ENCODE measurements around the gene SEMA3F.

Gene SEMA3F

DNA sequence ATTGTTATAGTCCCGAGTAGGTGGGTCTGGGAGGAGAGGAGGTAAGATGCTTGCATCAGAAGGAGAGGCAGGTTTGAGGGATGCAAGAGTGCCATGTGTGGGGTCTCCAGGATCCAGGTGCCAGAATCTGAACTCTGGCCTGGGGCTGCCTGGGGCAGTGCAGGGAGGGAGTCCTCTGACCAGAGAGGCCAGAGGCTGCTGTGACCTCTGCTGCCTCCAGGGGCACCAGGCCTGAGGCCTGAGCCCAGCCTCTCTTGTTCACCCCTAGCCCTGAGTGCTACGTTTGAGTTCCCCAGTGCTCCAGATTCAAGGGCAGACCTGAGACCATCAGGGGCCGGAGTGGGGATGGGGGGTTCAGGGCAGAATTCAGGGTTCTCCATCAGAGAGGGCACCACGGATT is 57.4 kb downstream of the SEMA3F start:
- in situ Hi-C loops (cut with HindIII; ENCODE audit: low sequenced_read_pairs): no loop called here

DNA sequence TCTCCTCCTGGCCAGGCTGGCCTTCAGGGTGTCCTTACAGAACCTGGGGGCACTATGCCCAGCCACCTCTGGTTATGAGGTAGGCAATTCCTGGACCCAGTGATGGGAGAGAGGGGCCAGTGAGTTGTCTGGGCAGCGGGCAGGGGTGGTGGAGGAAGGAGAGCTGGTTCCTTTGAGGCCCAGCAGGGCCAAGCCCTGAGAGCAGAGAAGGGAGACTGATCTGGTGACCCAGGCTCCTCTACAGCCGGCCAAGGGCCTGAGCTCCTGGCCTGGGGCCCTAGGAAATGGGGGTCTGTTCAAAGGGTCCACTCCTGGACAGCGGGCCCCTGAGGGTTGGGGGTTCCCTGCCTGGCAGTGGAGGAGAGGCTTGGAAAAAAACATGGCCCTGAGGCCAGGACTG is 57.8 kb downstream of the SEMA3F start:
- TF ChIP-seq, protein P1, sequence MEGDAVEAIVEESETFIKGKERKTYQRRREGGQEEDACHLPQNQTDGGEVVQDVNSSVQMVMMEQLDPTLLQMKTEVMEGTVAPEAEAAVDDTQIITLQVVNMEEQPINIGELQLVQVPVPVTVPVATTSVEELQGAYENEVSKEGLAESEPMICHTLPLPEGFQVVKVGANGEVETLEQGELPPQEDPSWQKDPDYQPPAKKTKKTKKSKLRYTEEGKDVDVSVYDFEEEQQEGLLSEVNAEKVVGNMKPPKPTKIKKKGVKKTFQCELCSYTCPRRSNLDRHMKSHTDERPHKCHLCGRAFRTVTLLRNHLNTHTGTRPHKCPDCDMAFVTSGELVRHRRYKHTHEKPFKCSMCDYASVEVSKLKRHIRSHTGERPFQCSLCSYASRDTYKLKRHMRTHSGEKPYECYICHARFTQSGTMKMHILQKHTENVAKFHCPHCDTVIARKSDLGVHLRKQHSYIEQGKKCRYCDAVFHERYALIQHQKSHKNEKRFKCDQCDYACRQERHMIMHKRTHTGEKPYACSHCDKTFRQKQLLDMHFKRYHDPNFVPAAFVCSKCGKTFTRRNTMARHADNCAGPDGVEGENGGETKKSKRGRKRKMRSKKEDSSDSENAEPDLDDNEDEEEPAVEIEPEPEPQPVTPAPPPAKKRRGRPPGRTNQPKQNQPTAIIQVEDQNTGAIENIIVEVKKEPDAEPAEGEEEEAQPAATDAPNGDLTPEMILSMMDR (IDR thresholded peaks at IDR 0.05; ENCODE audit: low read depth, low read length): no peak
- no peak for DNase-seq (ENCODE audit: low read depth, low spot score)
- no peak overlapping the region for H3K4me3 ChIP-seq (ENCODE audit: low read depth, low read length)
- in situ Hi-C loops (cut with HindIII; ENCODE audit: low sequenced_read_pairs): no loop called here

More for the DNA sequence above, 57.4 kb downstream of the SEMA3F start:
- no peak for DNase-seq (ENCODE audit: low read depth, low spot score)
- TF ChIP-seq, protein P1 (IDR thresholded peaks at IDR 0.05; ENCODE audit: low read depth, low read length): no peak
- no peak overlapping the region for H3K4me3 ChIP-seq (ENCODE audit: low read depth, low read length)

- in situ Hi-C loops (cut with HindIII; ENCODE audit: low sequenced_read_pairs): no loop called here
- H3K4me3 ChIP-seq (ENCODE audit: low read depth, low read length): no peak overlapping the region
- TF ChIP-seq, protein P1 (IDR thresholded peaks at IDR 0.05; ENCODE audit: low read depth, low read length): no peak
- no peak for DNase-seq (ENCODE audit: low read depth, low spot score)
Measured at GRCh38 chr3:50213373-50213772, 58.2 kb downstream of the SEMA3F start.

DNA sequence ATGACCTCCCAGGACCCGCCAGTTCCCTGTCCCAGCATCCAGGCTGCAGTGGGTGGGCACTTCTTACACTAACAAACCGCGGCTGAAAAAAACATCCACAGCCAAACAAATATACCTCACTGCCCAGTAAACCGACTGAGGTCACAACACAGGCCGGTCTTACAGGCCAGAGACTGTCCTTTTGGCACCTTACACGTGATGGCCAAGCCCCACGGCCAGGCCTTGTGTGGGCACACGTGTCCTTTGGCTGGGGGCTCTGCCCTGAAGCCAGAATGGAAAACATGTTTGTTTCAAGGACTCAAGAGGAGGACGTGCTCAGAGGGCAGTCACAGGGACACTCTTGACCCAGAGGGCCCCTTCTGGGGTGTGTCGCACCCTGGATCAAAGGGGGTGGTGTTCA is 59.7 kb downstream of the SEMA3F start:
- in situ Hi-C loops (cut with HindIII; ENCODE audit: low sequenced_read_pairs): no loop called here

DNA sequence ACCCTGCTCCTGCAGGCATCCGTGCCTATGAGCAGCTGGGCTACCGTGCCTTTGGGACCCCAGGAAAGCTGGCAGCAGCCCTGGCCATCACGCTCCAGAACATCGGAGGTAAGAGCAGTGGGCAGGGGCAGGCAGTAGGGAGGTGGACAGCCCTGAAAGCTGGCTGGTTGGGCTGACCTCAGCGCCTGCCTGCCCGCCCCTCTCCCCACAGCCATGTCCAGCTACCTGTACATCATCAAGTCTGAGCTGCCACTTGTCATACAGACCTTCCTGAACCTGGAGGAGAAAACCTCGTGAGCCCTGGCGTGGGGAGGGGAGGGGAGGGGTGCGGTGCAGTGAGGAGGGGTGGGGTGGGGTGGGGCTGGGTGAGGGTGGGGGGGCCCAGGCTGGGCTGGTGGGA is 60.4 kb downstream of the SEMA3F start:
- no peak for DNase-seq (ENCODE audit: low read depth, low spot score)
- TF ChIP-seq, protein P1 (IDR thresholded peaks at IDR 0.05; ENCODE audit: low read depth, low read length): no peak
- H3K4me3 ChIP-seq (ENCODE audit: low read depth, low read length): no peak overlapping the region
- in situ Hi-C loops (cut with HindIII; ENCODE audit: low sequenced_read_pairs): no loop called here

More for the DNA sequence above, 59.7 kb downstream of the SEMA3F start:
- TF ChIP-seq, protein P1 (IDR thresholded peaks at IDR 0.05; ENCODE audit: low read depth, low read length): no peak
- DNase-seq (ENCODE audit: low read depth, low spot score): no peak
- no peak overlapping the region for H3K4me3 ChIP-seq (ENCODE audit: low read depth, low read length)

DNA sequence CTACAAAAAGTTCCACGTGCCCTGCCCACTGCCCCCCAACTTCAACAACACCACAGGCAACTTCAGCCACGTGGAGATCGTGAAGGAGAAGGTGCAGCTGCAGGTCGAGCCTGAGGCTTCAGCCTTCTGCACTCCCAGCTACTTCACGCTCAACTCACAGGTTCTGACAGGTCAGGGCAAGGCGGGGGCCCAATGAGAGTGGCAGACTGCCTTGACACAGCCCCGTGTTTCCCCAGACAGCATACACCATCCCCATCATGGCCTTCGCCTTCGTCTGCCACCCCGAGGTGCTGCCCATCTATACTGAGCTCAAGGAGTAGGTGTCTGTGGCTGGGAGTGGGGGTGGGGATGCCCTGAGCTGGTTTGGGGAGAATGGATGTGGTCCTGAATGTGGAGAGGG is 62.6 kb downstream of the SEMA3F start:
- TF ChIP-seq, protein P1 (IDR thresholded peaks at IDR 0.05; ENCODE audit: low read depth, low read length): no peak
- no peak for DNase-seq (ENCODE audit: low read depth, low spot score)
- in situ Hi-C loops (cut with HindIII; ENCODE audit: low sequenced_read_pairs): no loop called here
- H3K4me3 ChIP-seq (ENCODE audit: low read depth, low read length): no peak overlapping the region

GRCh38 chr3:50218448-50218847 is 63.3 kb downstream of the SEMA3F start:
- TF ChIP-seq, protein P1 (IDR thresholded peaks at IDR 0.05; ENCODE audit: low read depth, low read length): no peak
- H3K4me3 ChIP-seq (ENCODE audit: low read depth, low read length): no peak overlapping the region
- DNase-seq (ENCODE audit: low read depth, low spot score): no peak
- in situ Hi-C loops (cut with HindIII; ENCODE audit: low sequenced_read_pairs): no loop called here

Data from astrocyte of the spinal cord (primary cell).